HG02840 (cell line): ENCODE results near the gene SNRPB.

Experiments
- ATAC-seq: cut with Tn5 transposase; IDR thresholded peaks from one replicate; pipeline ENCODE4 v1.9.1; 2021; ENCODE audit warnings: mild to moderate bottlenecking, moderate library complexity, moderate number of reproducible peaks; ENCODE audit not compliant: unreplicated experiment, low FRiP score

Gene SNRPB

DNA sequence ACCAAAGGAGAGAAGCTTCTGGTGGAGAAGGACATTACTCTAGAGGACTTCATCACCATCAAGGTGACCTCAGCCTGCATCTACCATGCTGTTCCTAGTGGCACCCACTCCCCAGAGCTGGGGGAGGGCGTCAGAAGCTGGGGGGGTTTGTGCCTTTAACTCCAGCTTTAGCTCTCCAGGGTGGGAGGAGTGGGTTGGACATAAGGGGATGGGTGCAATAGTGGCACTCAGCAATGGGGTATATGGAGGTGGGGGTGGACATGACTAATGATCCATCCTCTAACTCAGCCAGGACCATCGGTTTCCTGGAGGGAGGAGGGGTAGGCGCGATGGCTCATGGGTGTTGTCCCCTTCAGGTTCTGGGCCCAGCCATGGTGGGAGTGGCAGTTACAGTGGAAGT lies 40.1 kb downstream of the SNRPB start:
- ATAC-seq: no peak

- ATAC-seq: no peak
Observed at GRCh38 chr20:2429051-2429450, 41.5 kb downstream of the SNRPB start.

DNA sequence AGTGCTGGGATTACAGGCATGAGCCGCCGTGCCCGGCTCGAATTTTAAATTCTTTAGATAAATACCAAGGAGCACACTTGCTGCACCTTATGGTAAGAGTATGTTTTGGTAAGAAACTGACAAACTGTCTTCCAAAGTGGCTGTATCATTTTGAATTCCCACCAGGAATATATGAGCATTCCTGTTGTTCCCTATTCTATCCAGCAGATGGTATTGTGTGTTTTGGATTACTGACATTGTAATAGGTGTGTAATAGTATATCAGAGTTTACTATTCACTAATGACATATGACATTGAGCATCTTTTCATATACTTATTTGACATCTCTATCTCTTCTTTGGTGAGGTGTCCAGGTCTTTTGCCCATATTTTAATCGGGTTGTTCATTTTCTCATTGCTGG lies 49.3 kb downstream of the SNRPB start:
- no peak for ATAC-seq

DNA sequence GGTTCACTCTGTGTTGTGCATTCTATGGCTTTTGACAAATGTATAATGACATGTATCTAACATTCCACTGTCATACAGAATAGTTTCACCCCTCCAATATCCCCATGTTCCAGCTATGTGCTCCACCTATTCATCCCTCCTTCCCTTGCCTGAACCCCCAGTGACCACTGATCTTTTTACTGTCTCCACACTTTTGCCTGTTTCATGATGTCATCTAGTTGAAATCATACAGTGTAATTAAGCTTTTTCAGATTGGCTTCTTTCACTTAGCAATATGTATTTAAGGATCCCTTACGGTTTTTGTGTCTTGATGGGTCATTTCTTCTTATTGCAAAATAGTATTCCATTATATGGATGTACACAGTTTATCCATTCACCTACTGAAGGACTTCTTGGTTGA lies 50.1 kb downstream of the SNRPB start:
- no peak for ATAC-seq

GRCh38 chr20:2418388-2418787 lies 52.2 kb downstream of the SNRPB start:
- no peak for ATAC-seq

GRCh38 chr20:2417213-2417541 lies 53.4 kb downstream of the SNRPB start:
- no peak for ATAC-seq

DNA sequence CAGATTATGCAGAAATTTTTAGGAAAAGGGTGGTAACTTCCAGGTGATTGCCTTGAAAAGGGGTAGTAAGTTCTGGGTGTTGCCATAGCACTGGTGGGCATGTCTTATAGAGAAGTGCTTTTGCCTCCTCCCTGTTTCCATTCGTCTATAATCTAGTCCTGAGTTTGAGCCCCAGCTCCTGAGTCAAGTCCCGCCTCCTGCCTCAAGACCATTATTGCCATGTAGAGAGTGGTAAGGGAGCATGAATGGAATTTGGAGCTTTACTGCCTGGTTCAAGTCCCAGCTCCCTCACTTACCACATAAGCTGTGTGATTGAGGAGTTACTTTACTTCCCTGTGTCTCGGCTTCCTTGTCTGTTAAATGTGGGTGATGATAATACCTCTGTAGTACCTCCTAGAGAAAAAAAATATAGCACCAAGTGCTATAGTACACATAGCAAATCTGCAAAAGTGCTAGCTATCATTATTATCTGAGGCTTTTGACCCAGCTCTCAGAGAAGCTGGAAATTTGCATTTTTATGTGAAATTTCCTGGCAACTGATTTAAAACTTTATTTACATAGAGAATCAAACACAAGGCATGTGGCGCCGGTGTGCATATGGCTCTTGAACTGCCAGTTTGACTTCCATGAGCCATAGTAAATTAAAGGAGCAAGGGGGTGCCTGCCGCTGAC lies 53.9 kb downstream of the SNRPB start:
- ATAC-seq: no peak
